ENCODE measurements around the gene ZNF226.

GRCh38 chr19:44202470-44202869 lies 37.6 kb downstream of the ZNF226 start:
- TF ChIP-seq EZH2 (IDR thresholded peaks at IDR 0.05; ENCODE audit: borderline replicate concordance, insufficient read depth, low read depth, low read length, poor library complexity, severe bottlenecking) (no peak), CTCF (IDR thresholded peaks at IDR 0.05) (no peak)
